Cerebellar nuclear complex (tissue), 1 donor: Measurements from ENCODE around the gene TLR9.
A peak's percentile ranks its signal among the peaks of the same experiment; 100 is the strongest.
"Not testable (repeated sequence)": the region's sequence is repeated elsewhere in the genome, so short reads cannot be mapped to it uniquely, and the experiment has no call there.

Experiments
- DNase-seq, 2 experiments: peaks; one replicate each; lab custom pipeline; 2025; lab: John Stamatoyannopoulos, UW

The TLR9 gene, protein sequence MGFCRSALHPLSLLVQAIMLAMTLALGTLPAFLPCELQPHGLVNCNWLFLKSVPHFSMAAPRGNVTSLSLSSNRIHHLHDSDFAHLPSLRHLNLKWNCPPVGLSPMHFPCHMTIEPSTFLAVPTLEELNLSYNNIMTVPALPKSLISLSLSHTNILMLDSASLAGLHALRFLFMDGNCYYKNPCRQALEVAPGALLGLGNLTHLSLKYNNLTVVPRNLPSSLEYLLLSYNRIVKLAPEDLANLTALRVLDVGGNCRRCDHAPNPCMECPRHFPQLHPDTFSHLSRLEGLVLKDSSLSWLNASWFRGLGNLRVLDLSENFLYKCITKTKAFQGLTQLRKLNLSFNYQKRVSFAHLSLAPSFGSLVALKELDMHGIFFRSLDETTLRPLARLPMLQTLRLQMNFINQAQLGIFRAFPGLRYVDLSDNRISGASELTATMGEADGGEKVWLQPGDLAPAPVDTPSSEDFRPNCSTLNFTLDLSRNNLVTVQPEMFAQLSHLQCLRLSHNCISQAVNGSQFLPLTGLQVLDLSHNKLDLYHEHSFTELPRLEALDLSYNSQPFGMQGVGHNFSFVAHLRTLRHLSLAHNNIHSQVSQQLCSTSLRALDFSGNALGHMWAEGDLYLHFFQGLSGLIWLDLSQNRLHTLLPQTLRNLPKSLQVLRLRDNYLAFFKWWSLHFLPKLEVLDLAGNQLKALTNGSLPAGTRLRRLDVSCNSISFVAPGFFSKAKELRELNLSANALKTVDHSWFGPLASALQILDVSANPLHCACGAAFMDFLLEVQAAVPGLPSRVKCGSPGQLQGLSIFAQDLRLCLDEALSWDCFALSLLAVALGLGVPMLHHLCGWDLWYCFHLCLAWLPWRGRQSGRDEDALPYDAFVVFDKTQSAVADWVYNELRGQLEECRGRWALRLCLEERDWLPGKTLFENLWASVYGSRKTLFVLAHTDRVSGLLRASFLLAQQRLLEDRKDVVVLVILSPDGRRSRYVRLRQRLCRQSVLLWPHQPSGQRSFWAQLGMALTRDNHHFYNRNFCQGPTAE

DNA sequence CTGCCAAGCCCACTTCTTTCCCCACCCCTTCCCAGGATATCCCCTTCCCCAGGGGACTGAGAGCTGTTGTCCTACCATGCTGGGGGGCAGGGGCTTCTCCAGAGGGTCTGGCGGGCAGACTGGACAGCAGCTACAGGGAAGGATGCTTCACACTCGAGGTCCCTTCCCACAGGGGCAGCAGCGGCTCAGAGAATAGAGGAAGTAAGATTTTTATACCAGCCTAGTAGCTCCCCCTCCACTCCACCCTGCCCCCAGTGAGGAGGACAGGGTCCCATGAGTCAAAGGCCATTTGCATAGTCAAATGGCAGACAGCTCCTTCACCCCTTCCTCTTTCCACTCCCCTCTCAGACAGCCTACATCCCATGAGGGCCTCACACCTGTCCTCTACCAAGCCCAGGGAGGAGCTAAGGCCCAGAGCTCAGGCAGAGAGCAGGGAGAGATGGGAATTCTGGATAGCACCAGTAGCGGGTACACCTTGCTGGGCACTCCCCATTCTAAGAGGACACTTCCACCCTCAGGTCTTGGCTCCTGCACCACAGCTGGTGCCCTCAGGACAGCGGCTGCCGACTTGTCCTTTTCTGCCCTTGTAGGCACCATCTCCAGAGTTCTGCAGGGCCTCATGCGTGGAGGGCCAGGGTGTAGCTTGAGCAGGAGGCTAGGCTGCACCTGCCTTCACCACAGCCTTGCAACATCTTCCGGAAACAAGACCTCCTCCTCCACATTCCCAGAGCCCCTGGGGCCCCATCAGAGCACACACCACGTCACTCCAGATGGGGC, at the start of gene TLR9:
TSS of gene TLR9 (minus strand) at position 194 of the 777 bp plus-strand sequence. CDS start at position 78, 116 bp downstream.
- DNase-seq = no peak

DNA sequence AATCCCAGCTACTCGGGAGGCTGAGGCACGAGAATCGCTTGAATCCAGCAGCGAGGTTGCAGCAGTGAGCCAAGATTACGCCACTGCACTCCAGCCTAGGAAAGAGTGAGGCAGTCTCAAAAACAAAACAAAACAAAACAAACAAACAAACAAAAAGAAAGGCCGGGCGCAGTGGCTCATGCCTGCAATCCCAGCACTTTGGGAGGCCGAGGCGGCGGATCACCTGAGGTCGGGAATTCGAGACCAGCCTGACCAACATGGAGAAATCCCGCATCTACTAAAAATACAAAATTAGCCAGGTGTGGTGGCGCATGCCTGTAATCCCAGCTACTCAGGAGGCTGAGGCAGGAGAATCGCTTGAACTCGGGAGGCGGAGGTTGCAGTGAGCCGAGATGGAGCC, 49.3 kb upstream of the TLR9 start:
- not testable (repeated sequence) for DNase-seq

DNA sequence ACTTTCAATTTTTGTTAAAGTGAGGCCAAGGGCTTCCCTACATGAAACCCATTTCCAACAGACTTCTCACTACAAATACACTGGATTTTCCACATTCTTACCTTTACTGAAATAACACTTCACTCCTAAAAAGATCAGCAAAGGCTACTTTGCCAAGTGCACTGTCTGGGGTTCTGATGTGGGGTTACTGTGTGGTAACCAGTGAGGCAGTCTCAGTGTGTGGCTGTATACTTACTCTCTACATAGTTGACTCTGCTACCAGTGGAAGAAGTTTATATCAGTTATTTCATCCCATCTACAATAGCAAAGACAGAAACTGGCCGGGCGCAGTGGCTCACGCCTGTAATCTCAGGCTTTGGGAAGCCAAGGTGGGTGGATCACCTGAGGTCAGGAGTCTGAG, 47.4 kb upstream of the TLR9 start:
- no peak for DNase-seq

DNA sequence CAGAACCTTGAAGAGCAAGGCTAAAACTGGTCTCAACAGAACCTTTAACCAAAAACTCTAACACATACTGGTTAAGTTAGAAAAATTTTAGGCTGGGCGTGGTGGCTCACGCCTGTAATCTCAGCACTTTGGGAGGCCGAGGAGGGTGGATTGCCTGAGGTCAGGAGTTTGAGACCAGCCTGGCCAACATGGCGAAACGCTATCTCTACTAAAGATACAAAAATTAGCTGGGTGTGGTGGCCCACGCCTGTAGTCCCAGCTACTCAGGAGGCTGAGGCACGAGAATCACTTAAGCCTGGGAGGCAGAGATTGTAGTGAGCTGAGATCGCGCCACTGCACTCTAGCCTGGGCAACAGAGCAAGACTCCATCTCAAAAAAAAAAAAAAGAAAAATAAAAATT, 46.7 kb upstream of the TLR9 start:
- DNase-seq = not testable (repeated sequence)

DNA sequence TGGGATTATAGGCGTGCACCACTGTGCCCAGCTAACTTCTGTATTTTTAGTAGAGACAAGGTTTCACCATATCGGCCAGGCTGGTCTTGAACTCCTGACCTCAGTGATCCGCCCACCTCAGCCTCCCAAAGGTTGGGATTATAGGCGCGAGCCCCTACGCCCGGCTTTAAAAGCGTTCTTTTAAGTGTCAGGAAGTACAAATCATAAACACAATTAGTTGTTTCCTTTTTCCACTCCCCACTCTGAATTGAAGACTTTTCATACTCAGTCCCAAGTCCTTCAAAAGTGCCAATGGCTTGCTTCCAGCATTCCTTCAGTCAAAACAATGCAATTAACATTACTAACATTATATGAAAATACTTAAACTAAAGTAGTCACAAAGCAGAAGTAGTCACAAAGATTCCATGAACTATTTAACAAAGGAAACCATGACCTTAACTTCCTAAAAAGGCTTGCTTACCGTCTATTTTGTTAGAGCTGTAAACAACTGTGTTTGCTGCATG, 44.9 kb upstream of the TLR9 start:
- no peak for DNase-seq

DNA sequence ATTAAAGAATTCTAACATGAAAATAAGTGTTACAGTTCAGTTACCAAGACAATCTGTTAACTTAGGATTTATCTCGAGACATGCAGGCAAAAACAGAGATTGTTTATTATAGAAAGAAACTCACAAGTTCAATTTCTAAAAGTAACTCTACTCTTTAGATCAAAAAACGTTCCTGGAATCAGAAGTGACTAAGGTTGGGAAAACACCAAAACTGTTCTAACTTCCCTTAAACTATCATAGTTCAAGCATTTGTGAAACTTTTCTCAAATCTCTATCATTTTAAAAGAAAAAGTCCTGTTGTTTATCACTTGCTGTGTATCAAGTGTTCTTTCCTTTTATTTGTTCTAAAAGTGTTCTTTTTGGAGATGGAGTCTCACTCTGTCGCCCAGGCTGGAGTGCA, 44.3 kb upstream of the TLR9 start:
- no peak for DNase-seq

DNA sequence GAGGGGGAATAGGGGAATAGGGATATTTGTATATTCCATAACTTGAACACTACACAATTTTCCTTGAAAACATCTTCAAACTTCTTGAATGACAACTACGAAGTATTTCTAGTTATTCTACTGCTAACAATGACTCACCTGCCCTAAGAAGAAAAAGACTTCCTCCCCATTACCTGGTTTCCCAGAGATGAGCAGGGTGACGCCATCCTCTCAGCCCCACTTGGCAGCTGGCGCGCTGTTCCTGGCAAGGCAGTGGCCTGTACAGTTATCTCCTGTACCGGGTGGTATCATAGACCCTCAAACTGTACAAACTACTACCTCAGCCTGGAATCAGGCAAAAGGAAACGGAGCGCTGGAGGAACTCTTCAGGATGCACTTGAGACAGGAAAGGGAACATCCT, 42.6 kb upstream of the TLR9 start:
- no peak for DNase-seq

DNA sequence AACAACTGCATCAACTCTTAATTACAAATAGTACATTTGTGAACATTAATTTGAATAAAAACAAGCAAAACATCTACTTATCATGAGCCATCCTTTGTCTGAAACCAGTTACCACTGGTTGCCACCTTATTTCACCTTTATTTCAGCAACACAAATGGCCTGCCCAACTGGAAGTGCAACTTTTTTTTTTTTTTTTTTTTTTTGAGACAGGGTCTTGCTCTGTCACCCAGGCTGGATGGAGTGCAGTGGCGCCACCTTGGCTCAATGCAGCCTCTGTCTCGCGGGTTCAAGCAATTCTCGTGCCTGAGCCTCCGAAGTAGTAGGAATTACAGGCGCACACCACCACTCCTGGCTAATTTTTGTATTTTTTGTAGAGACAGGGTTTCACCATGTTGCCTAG, 39.9 kb upstream of the TLR9 start:
- DNase-seq = no peak

DNA sequence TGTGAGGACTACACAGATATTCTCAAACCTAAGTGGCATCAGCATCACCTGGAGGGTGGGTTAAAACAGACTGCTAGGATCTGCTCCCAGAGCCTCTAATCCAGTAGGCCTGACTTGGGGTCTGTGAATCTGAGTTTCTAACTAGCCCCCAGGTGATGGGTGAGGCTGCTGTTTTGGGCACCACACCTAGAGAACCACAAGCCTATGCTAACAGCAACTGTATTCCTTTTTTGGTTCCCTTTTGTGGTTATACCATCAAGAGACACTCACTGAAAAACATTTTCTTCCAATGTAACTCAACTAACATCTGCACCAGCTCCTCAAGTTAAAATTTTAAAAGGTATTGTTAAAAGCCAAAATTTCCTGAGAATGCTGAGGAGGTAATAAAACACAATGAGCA, 37.0 kb upstream of the TLR9 start:
- no peak for DNase-seq

DNA sequence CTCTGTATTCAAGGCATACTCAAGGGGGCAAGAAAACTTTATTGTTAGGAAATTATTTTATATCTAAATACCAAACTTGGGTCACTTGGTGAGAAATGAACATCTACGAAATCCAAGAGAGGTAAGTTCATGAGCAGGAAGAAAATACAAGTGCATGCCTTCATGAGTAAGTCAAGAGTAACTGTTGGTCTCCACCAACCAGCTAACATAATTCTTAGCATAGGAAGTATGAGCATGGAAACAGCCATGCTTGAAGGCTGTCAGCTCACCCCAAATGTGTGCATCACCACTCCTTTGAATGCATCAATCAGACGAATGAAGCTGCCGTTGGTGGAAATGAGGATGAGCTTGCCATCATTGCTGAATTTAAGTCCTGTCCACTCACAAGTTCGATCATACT, 34.0 kb upstream of the TLR9 start:
- DNase-seq = no peak

DNA sequence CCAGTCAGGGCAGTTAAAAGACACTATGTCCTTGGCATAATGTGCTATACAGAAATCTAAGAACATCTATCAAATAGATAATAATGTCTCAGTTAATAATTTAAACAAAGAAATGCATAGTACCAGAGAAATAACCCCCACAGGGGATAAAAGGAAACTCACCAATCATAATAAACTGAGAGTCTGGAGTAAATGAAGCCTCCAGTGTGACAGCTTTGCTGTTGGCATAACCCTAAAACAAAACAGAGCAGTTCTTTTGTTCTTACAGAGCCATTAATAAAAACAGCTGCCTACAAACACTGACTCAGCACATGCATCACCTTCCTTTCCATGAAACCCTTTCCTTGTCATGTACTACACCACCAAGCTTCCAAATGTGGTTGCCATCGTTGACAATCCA, 33.6 kb upstream of the TLR9 start:
- DNase-seq = no peak

DNA sequence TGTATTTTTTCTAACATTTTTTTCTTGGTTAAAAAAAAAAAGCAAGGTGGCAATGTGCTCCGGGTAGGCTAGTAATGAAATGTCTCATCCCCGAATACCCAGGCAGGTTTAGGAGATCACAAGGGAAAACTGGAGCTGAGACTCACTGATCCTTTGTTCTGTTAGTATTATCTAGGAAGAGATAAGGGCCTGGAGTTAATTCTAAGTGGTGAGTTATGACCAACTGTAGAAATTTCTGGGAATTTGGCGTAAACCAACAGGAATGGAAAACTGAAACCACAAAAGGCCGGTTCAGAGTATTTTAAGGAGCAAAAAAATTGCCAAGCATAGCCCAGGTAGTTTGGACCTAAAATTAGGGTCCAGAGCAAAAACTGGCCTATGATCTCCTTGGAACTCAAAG, 32.5 kb upstream of the TLR9 start:
- no peak for DNase-seq

DNA sequence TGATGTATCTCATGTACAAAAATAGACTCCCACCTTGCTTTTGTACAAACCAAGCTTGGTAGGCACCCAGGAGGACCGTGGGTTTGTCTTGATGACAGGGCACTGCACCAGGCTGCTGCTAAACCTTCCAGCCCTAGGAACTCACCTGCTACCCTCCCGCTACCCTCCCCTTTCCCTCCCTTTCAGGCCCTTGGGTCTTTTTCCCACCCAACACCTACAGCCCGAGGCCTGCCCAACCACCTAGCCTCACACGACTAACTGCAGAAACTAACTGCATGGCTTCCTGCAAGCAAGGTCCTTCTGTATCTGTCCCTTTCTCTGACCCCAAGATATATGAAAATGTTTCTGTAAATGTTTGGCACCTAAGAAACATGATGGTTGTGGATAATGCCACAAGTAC, 31.2 kb upstream of the TLR9 start:
- no peak for DNase-seq

DNA sequence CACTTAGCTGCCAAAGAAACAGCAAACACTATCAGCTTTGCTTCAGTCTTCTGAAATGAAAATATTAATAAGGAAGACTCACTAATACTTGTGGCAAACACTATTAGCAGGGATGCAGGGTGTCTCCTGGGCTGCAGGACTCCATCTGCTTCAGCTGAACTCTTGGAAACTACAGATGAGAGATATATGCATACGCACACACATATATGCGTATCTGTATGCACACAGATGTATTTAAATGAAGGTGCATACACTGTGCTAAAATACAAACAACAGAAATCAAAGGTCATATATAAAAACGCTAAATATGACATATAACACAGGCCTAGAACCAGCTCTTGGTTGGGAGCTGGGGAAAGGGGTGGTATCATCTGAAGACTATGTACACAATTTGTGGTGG, 30.7 kb upstream of the TLR9 start:
- DNase-seq = no peak

DNA sequence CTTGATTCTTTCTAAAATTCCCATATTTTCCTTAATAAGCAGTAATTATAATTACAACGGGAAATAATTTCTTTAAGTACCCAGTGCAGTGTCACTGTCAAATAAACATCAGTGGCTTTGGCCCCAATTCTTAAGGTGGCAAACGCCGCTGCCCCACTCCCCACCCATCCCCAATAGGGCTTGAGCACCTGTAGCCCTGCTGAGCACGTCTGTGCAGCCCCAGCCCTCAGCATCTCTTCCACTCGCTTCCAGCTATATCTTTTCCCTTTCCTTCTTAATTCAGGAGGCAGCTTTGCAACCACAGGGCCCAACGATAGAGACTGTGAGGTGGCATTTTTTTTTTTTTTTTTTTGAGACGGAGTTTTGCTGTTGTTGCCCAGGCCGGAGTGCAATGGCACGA, 29.2 kb upstream of the TLR9 start:
- DNase-seq = no peak

DNA sequence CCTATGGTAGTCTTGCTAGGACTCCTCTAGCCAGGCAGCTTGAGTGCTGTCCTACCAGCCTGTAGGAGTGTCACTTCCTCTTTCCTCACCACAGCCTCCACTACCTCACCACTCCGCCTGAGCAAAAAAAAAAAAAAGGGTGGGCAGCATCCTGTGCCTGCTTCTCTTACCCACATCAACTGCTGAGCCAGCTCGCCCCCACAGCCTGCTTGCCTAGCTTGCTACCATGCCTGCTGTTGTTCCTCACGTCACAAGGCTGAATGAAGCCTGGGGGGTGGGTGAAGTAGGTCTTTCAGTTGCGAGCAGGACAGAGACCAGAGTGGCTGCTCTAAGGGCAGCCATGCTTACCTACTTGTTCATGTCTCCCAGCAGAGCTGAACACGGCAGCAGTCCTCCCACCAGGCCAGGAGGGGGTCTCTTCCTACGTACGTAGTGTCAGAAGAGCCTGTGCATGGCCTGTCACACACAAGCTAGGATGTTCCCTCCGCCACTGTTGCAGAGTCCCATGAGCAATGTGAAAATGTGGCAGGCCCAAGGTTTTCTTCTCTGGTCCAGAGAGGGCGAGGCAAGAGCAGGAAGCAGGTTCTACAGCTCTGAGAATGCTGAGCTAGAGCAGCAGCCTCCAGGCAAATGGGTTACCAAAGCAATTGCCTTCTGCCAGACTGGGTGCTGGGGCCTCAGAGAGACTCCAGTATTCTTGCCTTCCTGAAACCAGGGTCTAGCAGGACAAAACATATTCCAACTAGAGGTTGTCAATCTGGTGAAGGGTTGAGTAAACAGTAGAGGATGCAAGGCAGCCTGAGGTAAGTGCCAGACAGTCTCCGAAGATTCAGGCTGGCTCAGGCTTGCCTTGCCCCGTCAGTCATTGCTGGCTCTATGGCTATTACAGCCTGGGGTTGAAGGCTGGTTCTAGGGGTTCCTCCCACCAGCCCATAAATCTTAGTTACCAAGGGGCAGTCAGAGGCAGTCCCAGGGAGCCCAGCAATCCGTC, 28.2 kb upstream of the TLR9 start:
- no peak for DNase-seq

DNA sequence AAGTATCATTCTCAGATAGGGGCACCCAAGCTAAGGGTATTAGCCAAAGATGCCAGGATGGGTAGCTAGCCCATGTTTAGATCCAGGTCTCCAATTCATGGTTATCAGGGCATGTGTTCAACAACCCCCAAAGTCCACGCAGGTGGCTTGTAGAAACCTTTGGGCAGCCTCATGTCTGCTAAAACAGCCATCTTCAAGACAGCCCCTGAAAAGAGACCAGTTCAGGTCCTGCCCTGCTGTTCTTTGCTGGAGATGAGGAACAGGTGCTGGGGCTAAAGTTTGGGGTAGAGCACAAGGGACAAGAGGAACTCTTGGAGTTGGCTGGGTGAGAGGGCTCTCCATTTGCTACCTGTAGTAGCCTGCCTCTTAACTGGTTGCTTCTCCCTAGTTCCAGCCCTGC, 24.7 kb upstream of the TLR9 start:
- DNase-seq = no peak

DNA sequence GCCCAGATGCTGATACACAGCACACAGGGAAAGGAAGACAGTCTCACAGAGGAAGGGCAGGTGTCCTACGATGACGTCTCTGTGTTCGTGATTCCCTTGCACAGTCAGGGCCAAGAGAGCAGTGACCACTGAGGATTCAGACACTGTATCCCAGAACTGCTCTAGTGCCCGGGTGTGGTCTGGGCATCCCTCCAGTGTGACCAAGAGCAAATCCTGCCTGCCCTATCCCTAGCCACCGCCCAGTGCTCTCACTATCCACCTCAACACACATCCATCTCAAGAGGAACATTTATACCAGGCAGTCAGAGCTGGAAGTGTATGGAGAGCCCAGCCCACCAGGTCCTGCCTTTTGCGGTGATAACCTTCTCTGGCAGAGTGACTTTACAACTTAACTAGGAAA, 24.2 kb upstream of the TLR9 start:
- DNase-seq = no peak

DNA sequence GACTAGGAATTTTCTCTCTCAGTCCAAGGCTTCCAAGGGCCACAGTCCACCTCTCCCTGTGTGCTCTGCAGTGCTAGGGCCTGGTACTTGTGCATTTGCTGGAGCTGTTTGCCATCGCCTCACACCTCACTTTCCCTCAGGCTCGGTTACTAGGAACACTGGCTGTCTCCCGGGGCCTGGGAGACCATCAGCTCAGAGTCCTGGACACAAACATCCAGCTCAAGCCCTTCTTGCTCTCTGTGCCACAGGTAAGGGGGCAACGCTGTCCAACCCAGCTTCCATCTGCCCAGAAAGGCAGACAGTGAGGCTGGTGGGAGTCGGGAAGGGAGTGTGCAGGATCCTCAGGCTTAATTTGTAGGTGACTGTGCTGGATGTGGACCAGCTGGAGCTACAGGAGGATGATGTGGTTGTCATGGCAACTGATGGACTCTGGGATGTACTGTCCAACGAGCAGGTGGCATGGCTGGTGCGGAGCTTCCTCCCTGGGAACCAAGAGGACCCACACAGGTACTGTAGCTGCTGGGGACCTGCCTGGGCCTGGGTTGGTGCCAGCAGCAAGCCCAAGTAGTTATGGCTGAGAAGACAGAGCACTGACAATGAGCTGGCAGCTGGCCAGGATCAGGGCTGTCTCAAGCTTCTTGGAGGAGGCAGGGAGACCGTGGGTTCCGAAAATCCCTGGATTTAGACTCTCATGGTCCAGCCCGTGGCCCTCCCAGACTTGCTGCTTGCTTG, 23.5 kb upstream of the TLR9 start:
- peak; percentile 50 to 72 for DNase-seq

DNA sequence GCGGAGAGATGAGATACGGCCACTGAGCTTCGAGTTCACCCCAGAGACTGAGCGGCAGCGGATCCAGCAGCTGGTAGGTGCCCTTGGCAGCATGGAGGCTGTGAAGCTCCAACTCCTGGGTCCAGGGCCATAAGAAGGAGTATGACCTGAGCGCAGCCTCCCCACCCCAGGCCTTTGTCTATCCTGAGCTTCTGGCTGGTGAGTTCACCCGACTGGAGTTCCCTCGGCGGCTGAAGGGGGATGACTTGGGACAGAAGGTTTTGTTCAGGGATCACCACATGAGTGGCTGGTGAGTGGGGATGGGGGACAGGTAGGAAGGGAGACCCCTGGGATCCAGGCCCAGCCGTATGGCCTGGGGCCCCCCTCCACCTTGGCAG, 22.7 kb upstream of the TLR9 start:
- DNase-seq = no peak
